Panc1 (cell line): ENCODE data around the gene PCDHB11. TPM values are rescaled to one million over a fixed set of nuclear protein-coding genes. Genes with fewer than 3 reads are reported as not detected.

Source experiments
- ATAC-seq: fragments of 200-7000 bp; cut with Tn5 transposase; 2 replicates; pipeline ENCODE4 v1.9.1; 2020; ENCODE audit warnings: mild to moderate bottlenecking, moderate library complexity
- Bru-seq: library from RNA; stranded (reverse); fragments of 400-500 nt; gene quantifications from one replicate; lab custom pipeline; 2021; lab: Mats Ljungman, UMichigan
- BruChase-seq, 2 experiments: library from RNA; stranded (reverse); fragments of 400-500 nt; gene quantifications; one replicate each; lab custom pipeline; 2021; lab: Mats Ljungman, UMichigan
- BruUV-seq: library from RNA; stranded (reverse); fragments of 400-500 nt; replicated peaks from 2 replicates; lab custom pipeline; 2021; lab: Mats Ljungman, UMichigan
- CTCF ChIA-PET: fragments of 300-600 bp; sonication (Branson Sonifier 250); formaldehyde crosslinking; loops from one replicate; lab custom pipeline; 2022; ENCODE audit warnings: antibody characterized with exemption; lab: Charles Lee
- POLR2A ChIA-PET: fragments of 300-600 bp; sonication (Branson Sonifier 250); formaldehyde crosslinking; loops from one replicate; lab custom pipeline; 2022; ENCODE audit warnings: antibody characterized with exemption; lab: Charles Lee
- DNase-seq: peaks from one replicate; pipeline ENCODE4 v3.0.0-alpha.2; 2010; ENCODE audit warnings: low read depth, low spot score
- H3K27ac ChIP-seq: 2 replicates; pipeline ENCODE4 v1.5.1; 2011; ENCODE audit warnings: mild to moderate bottlenecking, low read length, inconsistent platforms
- H3K27me3 ChIP-seq: fragments of 200-500 bp; sonication (Bioruptor generic); 2 replicates; pipeline ENCODE4 v1.6.0; 2014; ENCODE audit warnings: low read length, inconsistent platforms; ENCODE audit not compliant: control insufficient read depth, insufficient read depth
- H3K36me3 ChIP-seq: fragments of 200-500 bp; sonication (Bioruptor generic); 2 replicates; pipeline ENCODE4 v1.5.1; 2014; ENCODE audit warnings: inconsistent platforms, mild to moderate bottlenecking, low read length, moderate library complexity; ENCODE audit not compliant: control insufficient read depth, insufficient read depth
- H3K4me1 ChIP-seq: 2 replicates; pipeline ENCODE4 v1.5.1; 2011; ENCODE audit warnings: inconsistent platforms, mild to moderate bottlenecking, low read length, moderate library complexity; ENCODE audit not compliant: control insufficient read depth, insufficient read depth
- H3K4me3 ChIP-seq, 2 experiments: 2 replicates each; pipeline ENCODE4 v1.5.1; 2011 to 2012; ENCODE audit warnings: low read depth in 2 of 2, low read length in 2 of 2, mild to moderate bottlenecking in 2 of 2, inconsistent platforms in 1 of 2, moderate library complexity in 1 of 2
- H3K9me3 ChIP-seq: fragments of 200-500 bp; sonication (Bioruptor generic); 2 replicates; pipeline ENCODE4 v1.5.1; 2014; ENCODE audit warnings: low read depth, mild to moderate bottlenecking, inconsistent platforms, low read length, moderate library complexity; ENCODE audit not compliant: control insufficient read depth, insufficient read depth
- CTCF ChIP-seq: fragments of 450-650 bp; IDR thresholded peaks from 2 replicates; pipeline ENCODE4 v1.5.1; 2017; ENCODE audit warnings: mild to moderate bottlenecking
- POLR2AphosphoS5 ChIP-seq: IDR thresholded peaks from 2 replicates; pipeline ENCODE4 v1.6.1; 2012; ENCODE audit warnings: mild to moderate bottlenecking, low read depth, low read length, moderate library complexity
- REST ChIP-seq, 2 experiments: IDR thresholded peaks; 2 replicates each; pipeline ENCODE4 v1.6.1; 2011 to 2012; ENCODE audit warnings: low read depth in 2 of 2, control low read depth in 1 of 2, low read length in 1 of 2, mild to moderate bottlenecking in 1 of 2, moderate library complexity in 1 of 2; ENCODE audit not compliant: insufficient read depth in 1 of 2
- SIN3A ChIP-seq: IDR thresholded peaks from 2 replicates; pipeline ENCODE4 v1.6.1; 2012; ENCODE audit warnings: low read depth, mild to moderate bottlenecking, low read length, moderate library complexity, borderline replicate concordance; ENCODE audit not compliant: insufficient read depth
- TCF7L2 ChIP-seq: IDR thresholded peaks from 2 replicates; pipeline ENCODE4 v1.6.1; 2011; ENCODE audit warnings: mild to moderate bottlenecking, low read depth, low read length, inconsistent platforms
- in situ Hi-C: cut with HindIII; loops from 2 replicates; pipeline ENCODE4 v1.10.0; 2016; ENCODE audit warnings: low sequenced_read_pairs, low pct_unique_long_range_greater_than_20kb
- intact Hi-C: fragments of 100-400 bp; cut with micrococcal nuclease; formaldehyde crosslinking; loops from one replicate; pipeline ENCODE4 v1.10.0; 2022; ENCODE audit not compliant: unreplicated experiment
- long read RNA-seq: library from polyadenylated mRNA; unstranded; transcript quantifications from one replicate; pipeline ENCODE4 v2.0.0, GENCODE V29; 2021; ENCODE audit not compliant: unreplicated experiment
- polyA plus RNA-seq: library from polyadenylated mRNA; unstranded; fragments of >200 nt; gene quantifications from one replicate; pipeline ENCODE4 v1.2.1, GENCODE V29; 2012; ENCODE audit warnings: missing spikeins; ENCODE audit not compliant: insufficient read length
- total RNA-seq: library from RNA; stranded (reverse); gene quantifications from one replicate; pipeline ENCODE4 v1.2.1, GENCODE V29; 2021; ENCODE audit not compliant: unreplicated experiment

PCDHB11 gene
- total RNA-seq: 1.6 TPM
- 1.3 TPM for polyA plus RNA-seq
- percentile 37 among the genes with signal in this experiment for Bru-seq, nascent RNA
- percentile 50 among the genes with signal in this experiment for BruChase-seq, experiment 1, labeled RNA remaining after a 2-hour chase
- percentile 61 among the genes with signal in this experiment for BruChase-seq, experiment 2, labeled RNA remaining after a 6-hour chase
- long read RNA-seq: 0 reads

GRCh38 chr5:141199359-141200235, at the start of gene PCDHB11:
Gene PCDHB11, plus strand, starts transcription at chr5:141199627. Its CDS starts 148 bp downstream, at chr5:141199775.
- ATAC-seq (peak; percentile 94), DNase-seq (peak; percentile 32)
- Histone ChIP-seq H3K36me3 (no peaks in the 10 kb centered on the region), H3K4me1 (no peaks in the 10 kb centered on the region), H3K4me3 (peak within 1 kb of the TSS; percentile 41 to 65), H3K27ac (no peak within 1 kb of the TSS), H3K9me3 (peaks cover 16% of the 10 kb centered on the region; the same call in 1 of the 2 replicates), H3K27me3 (no peaks in the 10 kb centered on the region; the same call in 1 of the 2 replicates)
- intact Hi-C loops: no loop called here
- no TSS peak for BruUV-seq
- ChIA-PET CTCF (interaction anchor here (0.6 to 2.0 kb wide), 8 partner anchors 9 to 364 kb away, joined by 3 to 8 read pairs (median 5); partner anchors contain the start of genes PCDHB12, PCDHB14, PCDHB2 and PCDHB8), POLR2A (interaction anchor here (0.5 kb wide), 1 partner anchor 46 kb away, joined by 7 read pairs; no protein-coding TSS in a partner anchor)
- in situ Hi-C loops: loop anchor here (25.0 kb wide), 2 partner anchors 112 to 138 kb away; partner anchors contain the start of genes PCDHB2, PCDHGA1, PCDHGA2 and PCDHGA3
- TF ChIP-seq CTCF (peak; percentile 81), TCF7L2 (no peak), REST (IDR thresholded peaks at IDR 0.05; ENCODE audit: insufficient read depth in 1 of 2, low read depth in 2 of 2, low read length in 1 of 2) (no peak), SIN3A (no peak), POLR2AphosphoS5 (no peak)

GRCh38 chr5:141149812-141150211, 49.6 kb upstream of the PCDHB11 start, which contains the start of gene PCDHB6:
Gene PCDHB6, plus strand, starts transcription at chr5:141150057. Its CDS starts 201 bp downstream, at chr5:141150258.
- ATAC-seq (peak; percentile 87), DNase-seq (no peak)
- Histone ChIP-seq H3K36me3 (no peaks in the 10 kb centered on the region), H3K9me3 (no peaks in the 10 kb centered on the region), H3K27me3 (no peaks in the 10 kb centered on the region), H3K4me3 (peak within 1 kb of the TSS; percentile 39 to 45), H3K4me1 (no peaks in the 10 kb centered on the region), H3K27ac (no peak within 1 kb of the TSS)
- BruUV-seq: no TSS peak
- TF ChIP-seq CTCF (peak; percentile 69), SIN3A (no peak), REST (IDR thresholded peaks at IDR 0.05; ENCODE audit: insufficient read depth in 1 of 2, low read depth in 2 of 2, low read length in 1 of 2) (no peak), TCF7L2 (no peak)
- in situ Hi-C loops (no loop called here), intact Hi-C loops (no loop called here)
- CTCF ChIA-PET: no interaction called here
- POLR2A ChIA-PET: no interaction called here
